GM12878 (cell line): ENCODE results near the gene HRNR. TPM values are rescaled to one million over a fixed set of nuclear protein-coding genes. Genes with fewer than 3 reads are reported as not detected.

ENCODE experiments used
- ATAC-seq: fragments of 200-7000 bp; cut with Tn5 transposase; 3 replicates; pipeline ENCODE4 v1.9.1; 2020; ENCODE audit warnings: mild to moderate bottlenecking, moderate library complexity
- BruUV-seq: library from RNA; stranded (reverse); fragments of 400-500 nt; replicated peaks from 2 replicates; lab custom pipeline; 2021; lab: Mats Ljungman, UMichigan
- CTCF ChIA-PET: fragments of 300-600 bp; sonication (Branson Sonifier 250); formaldehyde crosslinking; extraction: SDS; loops from one replicate; lab custom pipeline; 2021; ENCODE audit warnings: inconsistent platforms; lab: Yijun Ruan, JAX
- POLR2A ChIA-PET: fragments of 350-600 bp; formaldehyde crosslinking; extraction: SDS; loops from one replicate; lab custom pipeline; 2021; ENCODE audit warnings: inconsistent platforms; lab: Charles Lee
- RAD21 ChIA-PET: fragments of 300-600 bp; sonication (Branson Sonifier 250); formaldehyde crosslinking; loops from one replicate; lab custom pipeline; 2023; ENCODE audit warnings: antibody characterized with exemption; ENCODE audit not compliant: unreplicated experiment; lab: Charles Lee
- SMC1A ChIA-PET: fragments of 300-600 bp; sonication (Branson Sonifier 250); formaldehyde crosslinking; loops from one replicate; lab custom pipeline; 2023; ENCODE audit not compliant: unreplicated experiment, uncharacterized antibody; lab: Charles Lee
- DNase-seq: peaks from one replicate; pipeline ENCODE4 v3.0.0-alpha.2; 2011; ENCODE audit warnings: low read depth, low spot score
- FAIRE-seq: peaks from 3 replicates; lab custom pipeline; 2011; peaks lifted over from hg19 to GRCh38; lab: Jason Lieb, UNC
- H2AFZ ChIP-seq: 2 replicates; pipeline ENCODE4 v1.6.0; 2011; ENCODE audit warnings: low read depth, low read length, control low read depth; ENCODE audit not compliant: control insufficient read depth
- H3K27ac ChIP-seq: 2 replicates; pipeline ENCODE4 v1.5.1; 2011; ENCODE audit warnings: control low read depth; ENCODE audit not compliant: control insufficient read depth, insufficient read depth
- H3K27me3 ChIP-seq, 2 experiments: replicated peaks in 1 of 2; 2 replicates each; pipeline versions ENCODE4 v1.6.0 to v1.6.1; 2011; ENCODE audit warnings: low read length in 1 of 2; ENCODE audit not compliant: control insufficient read depth in 2 of 2, insufficient read depth in 2 of 2
- H3K36me3 ChIP-seq, 2 experiments: 2 replicates each; pipeline ENCODE4 v1.5.1; 2011; ENCODE audit warnings: low read length in 1 of 2; ENCODE audit not compliant: control insufficient read depth in 2 of 2, insufficient read depth in 2 of 2
- H3K4me1 ChIP-seq: 2 replicates; pipeline ENCODE4 v1.6.1; 2011; ENCODE audit warnings: mild to moderate bottlenecking, low read length, moderate library complexity, mixed read lengths; ENCODE audit not compliant: control insufficient read depth, insufficient read depth
- H3K4me2 ChIP-seq: 2 replicates; pipeline ENCODE4 v1.6.0; 2011; ENCODE audit warnings: control low read depth; ENCODE audit not compliant: control insufficient read depth, insufficient read depth
- H3K4me3 ChIP-seq: fragments of 200-600 bp; sonication (generic); 2 replicates; pipeline ENCODE4 v1.5.1; 2016
- H3K79me2 ChIP-seq: 2 replicates; pipeline ENCODE4 v1.6.0; 2011; ENCODE audit warnings: low read length; ENCODE audit not compliant: control insufficient read depth, insufficient read depth
- H3K9ac ChIP-seq: 2 replicates; pipeline ENCODE4 v1.8.0; 2011; ENCODE audit warnings: low read length, control low read depth, mixed read lengths; ENCODE audit not compliant: control insufficient read depth, insufficient read depth
- H3K9me3 ChIP-seq: replicated peaks from 3 replicates; pipeline ENCODE4 v1.5.1; 2011; ENCODE audit warnings: mild to moderate bottlenecking, low read length; ENCODE audit not compliant: control insufficient read depth, insufficient read depth
- H4K20me1 ChIP-seq: 2 replicates; pipeline ENCODE4 v1.6.0; 2011; ENCODE audit not compliant: control insufficient read depth, insufficient read depth
- BRCA1 ChIP-seq: IDR thresholded peaks from 2 replicates; pipeline ENCODE4 v1.6.1; 2011; ENCODE audit warnings: low read depth, low read length, improper control_type of control experiment
- EP300 ChIP-seq, 2 experiments: fragments of 150-350 bp in 1 of 2; IDR thresholded peaks; 2 replicates each; pipeline ENCODE4 v1.6.1; 2011 to 2012; ENCODE audit warnings: low read depth in 2 of 2, low read length in 2 of 2, borderline replicate concordance in 1 of 2, improper control_type of control experiment in 1 of 2, inconsistent platforms in 1 of 2; ENCODE audit not compliant: control insufficient read depth in 1 of 2
- KLF5 ChIP-seq: fragments of 450-650 bp; IDR thresholded peaks from 2 replicates; pipeline ENCODE4 v1.6.1; 2014; ENCODE audit warnings: mild to moderate bottlenecking; ENCODE audit not compliant: partially characterized antibody
- POLR2AphosphoS2 ChIP-seq: IDR thresholded peaks from 2 replicates; pipeline ENCODE4 v1.6.1; 2011; ENCODE audit warnings: low read depth, mild to moderate bottlenecking, low read length, improper control_type of control experiment, moderate library complexity
- RAD21 ChIP-seq: IDR thresholded peaks from 2 replicates; pipeline ENCODE4 v1.6.1; 2011; ENCODE audit warnings: mild to moderate bottlenecking, low read depth, low read length, moderate library complexity; ENCODE audit not compliant: insufficient read depth
- RUNX3 ChIP-seq: IDR thresholded peaks from 2 replicates; pipeline ENCODE4 v1.6.1; 2012; ENCODE audit warnings: low read length, inconsistent platforms
- SMC3 ChIP-seq: IDR thresholded peaks from 2 replicates; pipeline ENCODE4 v1.6.1; 2011; ENCODE audit warnings: low read length, improper control_type of control experiment, borderline replicate concordance
- YY1 ChIP-seq: IDR thresholded peaks from 2 replicates; pipeline ENCODE4 v1.6.1; 2011; ENCODE audit warnings: low read depth, mild to moderate bottlenecking, low read length
- WGBS: methylation state at CpG from one replicate; pipeline ENCODE4 v1.1.6; 2016; ENCODE audit warnings: low lambda C conversion rate; ENCODE audit not compliant: insufficient replicate concordance, insufficient coverage; ENCODE audit errors: missing lambda C conversion rate; 5-methylcytosine and 5-hydroxymethylcytosine counted together
- in situ Hi-C: fragments of 300-500 bp; cut with MboI; formaldehyde crosslinking; loops from 9 replicates; pipeline ENCODE4 v1.14.3; 2018; ENCODE audit warnings: mixed read lengths
- intact Hi-C: fragments of 100-400 bp; cut with micrococcal nuclease; formaldehyde crosslinking; loops from one replicate; pipeline ENCODE4 v1.14.2; 2022; ENCODE audit not compliant: unreplicated experiment
- polyA plus RNA-seq, 11 experiments: library from polyadenylated mRNA; depleted of rRNA in 4 of 11; unstranded in 6 of 11; stranded (reverse) in 5 of 11; fragments of >200 nt; fragmentation: Nextera tagmentation in 4 of 11; fragmentation: Illumina TruSeq in 1 of 11; extraction: Ambion mirVana in 4 of 11; extraction: Trizol in 1 of 11; gene quantifications; 1 replicate in 1 of 11; 2 replicates in 10 of 11; pipeline versions ENCODE4 v1.2.1 to v1.2.3, GENCODE V29; 2011 to 2016; ENCODE audit warnings: inconsistent platforms in 2 of 11, missing spikeins in 2 of 11, low read depth in 1 of 11
- total RNA-seq, 4 experiments: library from RNA; depleted of rRNA in 3 of 4; stranded (reverse); fragments of >200 nt in 3 of 4; fragmentation: Illumina TruSeq in 1 of 4; extraction: Trizol in 1 of 4; gene quantifications; 2 replicates each; pipeline versions ENCODE4 v1.2.1 to v1.2.3, GENCODE V29; 2013 to 2021
- TF ChIP-seq, protein P1 (sequence below), 3 experiments: IDR thresholded peaks in 2 of 3; conservative IDR thresholded peaks in 1 of 3; 2 replicates each; pipeline ENCODE4 v1.5.1; 2011; ENCODE audit warnings: low read depth in 3 of 3, low read length in 3 of 3, mild to moderate bottlenecking in 3 of 3, control low read depth in 2 of 3, moderate library complexity in 2 of 3, inconsistent platforms in 1 of 3, mixed read lengths in 1 of 3; ENCODE audit not compliant: control insufficient read depth in 2 of 3, insufficient read depth in 1 of 3; ENCODE audit errors: extremely low read depth in 1 of 3

Gene HRNR
- total and polyA plus RNA-seq, 10 of the 15 experiments (the other 5 are each of a cell fraction or from before 2014, with no cell fraction given): not detected

DNA sequence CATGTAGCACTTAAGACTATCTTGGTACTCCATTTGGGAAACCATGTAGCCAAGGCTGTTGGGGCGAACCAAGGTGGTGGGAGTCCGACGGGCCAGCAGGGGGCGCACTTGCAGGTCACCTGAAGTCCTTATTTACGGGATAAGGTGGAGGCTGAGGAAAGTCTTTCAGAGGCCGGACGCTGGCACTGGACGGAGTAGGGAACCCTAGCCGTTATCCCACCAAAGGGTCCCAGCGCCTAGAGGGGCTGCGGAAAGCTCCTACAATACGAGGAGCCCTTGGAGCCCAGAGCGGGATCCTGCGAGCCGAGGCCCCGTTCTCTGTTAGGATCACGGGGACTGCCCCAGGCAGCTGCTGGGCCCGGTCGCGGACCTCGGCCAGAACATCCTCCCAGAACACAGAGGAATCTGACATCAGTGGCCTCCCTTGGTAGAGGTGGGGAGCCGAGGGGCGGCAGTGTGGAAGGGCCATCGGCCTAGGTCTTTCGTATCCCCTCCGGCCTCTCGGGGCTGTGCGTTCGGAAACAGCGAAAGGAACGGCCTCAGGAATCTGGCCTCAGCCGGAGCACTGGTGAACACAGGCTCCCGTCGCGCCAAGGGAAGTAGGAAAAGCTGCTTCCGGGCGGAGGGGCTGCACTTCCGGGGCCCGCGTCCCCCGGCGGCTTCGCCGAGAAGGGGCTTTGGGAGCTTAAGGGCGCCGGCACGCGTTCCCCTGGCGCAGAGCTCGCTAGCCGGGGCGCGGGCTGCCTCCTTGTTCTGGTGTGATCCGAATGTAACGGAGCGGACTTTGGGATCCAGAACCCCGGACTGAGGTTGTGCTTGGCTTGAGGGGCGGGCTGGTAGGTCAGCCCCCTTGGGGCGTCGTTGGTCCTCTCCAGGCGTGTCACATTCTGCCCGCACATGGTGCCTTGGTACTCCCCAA, 35.1 kb downstream of the HRNR start:
- WGBS: 4% methylated on average over 61 of the region's 62 CpGs
- no peak for DNase-seq
- no peaks in the 10 kb centered on the region for H4K20me1 ChIP-seq
- RAD21 ChIA-PET: interaction anchor here (0.5 to 6.7 kb wide), 2 partner anchors 260 to 270 kb away, joined by 3 to 63 read pairs; no protein-coding TSS in a partner anchor
- H3K36me3 ChIP-seq: no peaks in the 10 kb centered on the region
- no TSS peak for BruUV-seq
- peak; percentile 57 for FAIRE-seq
- in situ Hi-C loops: loop anchor here (5.0 kb wide), 2 partner anchors 137 to 268 kb away; no protein-coding TSS in a partner anchor
- peak; percentile 87 for ATAC-seq
- TF ChIP-seq RUNX3 (peak; percentile 6; the same call in 1 of the 2 replicates), SMC3 (peak; percentile 54), YY1 (peak; percentile 44; the same call in 1 of the 2 replicates), POLR2AphosphoS2 (no peak), KLF5 (no peak), BRCA1 (no peak), EP300 (IDR thresholded peaks at IDR 0.05; ENCODE audit: borderline replicate concordance in 1 of 2, control insufficient read depth in 1 of 2, low read depth in 2 of 2, low read length in 2 of 2) (no peak), RAD21 (peak; percentile 31; the same call in 1 of the 2 replicates)
- TF ChIP-seq, protein P1, sequence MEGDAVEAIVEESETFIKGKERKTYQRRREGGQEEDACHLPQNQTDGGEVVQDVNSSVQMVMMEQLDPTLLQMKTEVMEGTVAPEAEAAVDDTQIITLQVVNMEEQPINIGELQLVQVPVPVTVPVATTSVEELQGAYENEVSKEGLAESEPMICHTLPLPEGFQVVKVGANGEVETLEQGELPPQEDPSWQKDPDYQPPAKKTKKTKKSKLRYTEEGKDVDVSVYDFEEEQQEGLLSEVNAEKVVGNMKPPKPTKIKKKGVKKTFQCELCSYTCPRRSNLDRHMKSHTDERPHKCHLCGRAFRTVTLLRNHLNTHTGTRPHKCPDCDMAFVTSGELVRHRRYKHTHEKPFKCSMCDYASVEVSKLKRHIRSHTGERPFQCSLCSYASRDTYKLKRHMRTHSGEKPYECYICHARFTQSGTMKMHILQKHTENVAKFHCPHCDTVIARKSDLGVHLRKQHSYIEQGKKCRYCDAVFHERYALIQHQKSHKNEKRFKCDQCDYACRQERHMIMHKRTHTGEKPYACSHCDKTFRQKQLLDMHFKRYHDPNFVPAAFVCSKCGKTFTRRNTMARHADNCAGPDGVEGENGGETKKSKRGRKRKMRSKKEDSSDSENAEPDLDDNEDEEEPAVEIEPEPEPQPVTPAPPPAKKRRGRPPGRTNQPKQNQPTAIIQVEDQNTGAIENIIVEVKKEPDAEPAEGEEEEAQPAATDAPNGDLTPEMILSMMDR (IDR thresholded peaks at IDR 0.05 in 2 of 3, conservative IDR thresholded peaks at IDR 0.05 in 1 of 3; ENCODE audit: control insufficient read depth in 2 of 3, extremely low read depth in 1 of 3, insufficient read depth in 1 of 3, low read depth in 3 of 3, low read length in 3 of 3): peak; percentile 65 to 87 (median 83)
- H3K9ac ChIP-seq: peak overlapping the region; percentile 16; the same call in 1 of the 2 replicates
- peak overlapping the region; percentile 59; the same call in 1 of the 2 replicates for H3K4me3 ChIP-seq
- no peaks in the 10 kb centered on the region; a peak in 1 of 4 replicates for H3K27me3 ChIP-seq
- H3K9me3 ChIP-seq: no peaks in the 10 kb centered on the region
- intact Hi-C loops: loop anchor here (1.0 to 5.0 kb wide), 2 partner anchors 158 to 269 kb away; no protein-coding TSS in a partner anchor
- H2AFZ ChIP-seq: peak overlapping the region; percentile 59
- CTCF ChIA-PET: interaction anchor here (0.6 to 7.8 kb wide), 10 partner anchors 11 to 270 kb away, joined by 3 to 145 read pairs (median 4); partner anchors contain the start of gene S100A11
- POLR2A ChIA-PET: interaction anchor here (1.1 kb wide), 1 partner anchor 270 kb away, joined by 3 read pairs; no protein-coding TSS in a partner anchor
- no peaks in the 10 kb centered on the region for H3K79me2 ChIP-seq
- peak overlapping the region; percentile 75 for H3K4me2 ChIP-seq
- SMC1A ChIA-PET: interaction anchor here (0.9 to 5.1 kb wide), 2 partner anchors 269 to 270 kb away, joined by 4 to 34 read pairs; no protein-coding TSS in a partner anchor
- no peak overlapping the region for H3K27ac ChIP-seq
- H3K4me1 ChIP-seq: no peaks in the 10 kb centered on the region; the same call in 1 of the 2 replicates
